ENCODE results near the gene NDC1. TPM values are rescaled to one million over a fixed set of nuclear protein-coding genes. Genes with fewer than 3 reads are reported as not detected.

The NDC1 gene
- total RNA-seq, 2 donors from 2014 or later: 32.4 to 38.7 TPM

DNA sequence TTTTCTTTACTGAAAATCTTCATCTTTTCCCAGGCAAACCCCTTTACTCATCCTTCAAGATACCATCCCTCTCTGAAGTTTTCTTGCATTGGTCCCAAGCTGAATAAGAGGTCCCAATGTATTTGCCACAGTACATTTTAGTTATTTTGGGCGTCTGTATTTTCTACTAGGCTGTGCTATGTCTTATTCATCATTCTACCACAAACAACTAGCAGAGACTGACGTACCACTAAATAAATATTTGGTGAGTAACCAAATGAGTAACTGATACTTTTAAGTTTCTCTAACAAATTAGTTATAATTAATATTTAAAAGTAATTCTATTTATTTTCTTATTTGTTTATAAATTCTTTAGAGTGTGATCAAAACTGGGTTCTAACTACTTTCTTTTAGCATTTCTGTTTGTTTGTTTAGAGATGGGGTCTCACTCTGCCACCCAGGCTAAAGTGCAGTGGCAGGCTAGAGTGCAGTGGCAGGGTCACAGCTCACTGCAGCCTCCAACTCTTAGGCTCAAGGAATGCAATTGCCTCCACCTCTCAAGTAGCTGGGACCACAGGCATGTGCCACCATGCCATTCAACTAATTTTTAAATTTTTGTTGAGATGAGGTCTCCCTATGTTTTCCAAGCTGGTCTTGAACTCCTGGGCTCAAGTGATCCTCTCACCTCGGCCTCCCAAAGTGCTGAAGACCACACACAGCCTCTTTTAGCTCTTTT lies 33.1 kb downstream of the NDC1 start:
- Mint-ChIP-seq H3K27ac (no peak overlapping the region), H3K27me3 (ENCODE audit: insufficient read depth) (no peaks in the 10 kb centered on the region), H3K9me3 (no peaks in the 10 kb centered on the region), H3K4me1 (no peaks in the 10 kb centered on the region), H3K36me3 (ENCODE audit: low read depth) (peaks cover 64% of the 10 kb centered on the region), H3K4me3 (no peak overlapping the region)
- 89 to 93% methylated on average over 1 to 2 of the region's 3 CpGs for WGBS, 2 experiments (ENCODE audit: insufficient coverage in 1 of 2, insufficient read length in 1 of 2)
- H3K36me3 ChIP-seq (ENCODE audit: control insufficient read depth, insufficient read depth, low read length): peaks cover 77% of the 10 kb centered on the region
- H3K27me3 ChIP-seq (ENCODE audit: control insufficient read depth, insufficient read depth, low read length, poor library complexity, severe bottlenecking): no peaks in the 10 kb centered on the region
- no peak overlapping the region for H3K4me3 ChIP-seq (ENCODE audit: low read length)
- H3K27ac ChIP-seq (ENCODE audit: low read depth, low read length): no peak overlapping the region
- TF ChIP-seq, protein P1, sequence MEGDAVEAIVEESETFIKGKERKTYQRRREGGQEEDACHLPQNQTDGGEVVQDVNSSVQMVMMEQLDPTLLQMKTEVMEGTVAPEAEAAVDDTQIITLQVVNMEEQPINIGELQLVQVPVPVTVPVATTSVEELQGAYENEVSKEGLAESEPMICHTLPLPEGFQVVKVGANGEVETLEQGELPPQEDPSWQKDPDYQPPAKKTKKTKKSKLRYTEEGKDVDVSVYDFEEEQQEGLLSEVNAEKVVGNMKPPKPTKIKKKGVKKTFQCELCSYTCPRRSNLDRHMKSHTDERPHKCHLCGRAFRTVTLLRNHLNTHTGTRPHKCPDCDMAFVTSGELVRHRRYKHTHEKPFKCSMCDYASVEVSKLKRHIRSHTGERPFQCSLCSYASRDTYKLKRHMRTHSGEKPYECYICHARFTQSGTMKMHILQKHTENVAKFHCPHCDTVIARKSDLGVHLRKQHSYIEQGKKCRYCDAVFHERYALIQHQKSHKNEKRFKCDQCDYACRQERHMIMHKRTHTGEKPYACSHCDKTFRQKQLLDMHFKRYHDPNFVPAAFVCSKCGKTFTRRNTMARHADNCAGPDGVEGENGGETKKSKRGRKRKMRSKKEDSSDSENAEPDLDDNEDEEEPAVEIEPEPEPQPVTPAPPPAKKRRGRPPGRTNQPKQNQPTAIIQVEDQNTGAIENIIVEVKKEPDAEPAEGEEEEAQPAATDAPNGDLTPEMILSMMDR (conservative IDR thresholded peaks at IDR 0.05): no peak
- no peaks in the 10 kb centered on the region for H3K9me3 ChIP-seq (ENCODE audit: control insufficient read depth, low read length)
- H3K9ac ChIP-seq (ENCODE audit: extremely low read depth, low read length, poor library complexity, severe bottlenecking): no peak overlapping the region
- no peak for DNase-seq
- no peaks in the 10 kb centered on the region for H3K4me1 ChIP-seq (ENCODE audit: control insufficient read depth, insufficient read depth, low read length)

DNA sequence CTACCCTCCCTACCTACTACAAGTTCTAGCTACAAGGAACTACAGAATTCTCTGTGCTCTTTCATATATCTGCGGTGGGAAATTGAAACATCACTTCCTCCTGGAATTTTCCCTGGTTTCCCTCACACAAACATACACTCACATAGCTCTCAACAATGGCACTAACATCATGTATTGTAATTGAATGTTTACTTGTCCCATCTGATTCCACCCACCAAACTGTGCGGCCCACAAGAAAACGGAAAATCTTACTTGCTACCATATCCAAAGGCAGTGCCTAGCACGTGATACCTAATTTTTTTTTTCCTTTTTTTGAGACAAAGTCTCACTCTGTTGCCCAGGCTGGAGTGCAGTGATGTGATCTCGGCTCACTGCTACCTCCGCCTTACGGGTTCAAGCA lies 33.9 kb downstream of the NDC1 start:
- H3K9me3 Mint-ChIP-seq: no peaks in the 10 kb centered on the region
- no peak overlapping the region for H3K4me3 Mint-ChIP-seq
- WGBS, 2 experiments (ENCODE audit: insufficient coverage in 1 of 2, insufficient read length in 1 of 2): 92 to 98% methylated on average over 7 of the region's 7 CpGs
- H3K4me1 ChIP-seq (ENCODE audit: control insufficient read depth, insufficient read depth, low read length): no peaks in the 10 kb centered on the region
- H3K9me3 ChIP-seq (ENCODE audit: control insufficient read depth, low read length): no peaks in the 10 kb centered on the region
- no peaks in the 10 kb centered on the region for H3K4me1 Mint-ChIP-seq
- no peaks in the 10 kb centered on the region for H3K27me3 ChIP-seq (ENCODE audit: control insufficient read depth, insufficient read depth, low read length, poor library complexity, severe bottlenecking)
- no peak overlapping the region for H3K27ac ChIP-seq (ENCODE audit: low read depth, low read length)
- no peak overlapping the region for H3K9ac ChIP-seq (ENCODE audit: extremely low read depth, low read length, poor library complexity, severe bottlenecking)
- no peak overlapping the region for H3K4me3 ChIP-seq (ENCODE audit: low read length)
- no peak overlapping the region for H3K27ac Mint-ChIP-seq
- peaks cover 80% of the 10 kb centered on the region for H3K36me3 ChIP-seq (ENCODE audit: control insufficient read depth, insufficient read depth, low read length)
- no peaks in the 10 kb centered on the region for H3K27me3 Mint-ChIP-seq (ENCODE audit: insufficient read depth)
- DNase-seq: no peak
- TF ChIP-seq, protein P1 (conservative IDR thresholded peaks at IDR 0.05): no peak
- peaks cover 69% of the 10 kb centered on the region for H3K36me3 Mint-ChIP-seq (ENCODE audit: low read depth)

DNA sequence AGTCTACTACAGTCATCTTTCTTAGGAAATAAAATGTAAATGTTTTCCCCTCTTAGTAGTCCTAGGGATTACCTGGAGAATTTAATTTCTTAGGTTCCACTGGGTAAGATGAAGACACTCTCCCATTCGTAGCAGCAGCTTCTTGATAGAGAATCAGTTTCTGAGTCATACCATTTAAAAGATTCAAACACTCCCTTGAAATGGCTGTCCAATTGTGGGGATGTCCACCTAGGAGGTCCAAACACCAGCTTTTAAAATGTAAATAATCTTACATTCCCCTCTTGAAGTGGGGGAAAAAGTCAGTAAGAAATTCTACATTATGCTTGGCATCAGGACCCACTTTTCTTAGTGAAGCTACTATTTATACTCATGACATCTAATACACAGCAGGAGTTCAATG lies 37.5 kb downstream of the NDC1 start:
- TF ChIP-seq, protein P1 (conservative IDR thresholded peaks at IDR 0.05): no peak
- H3K4me3 ChIP-seq (ENCODE audit: low read length): no peak overlapping the region
- WGBS, 2 experiments (ENCODE audit: insufficient coverage in 1 of 2, insufficient read length in 1 of 2): 93 to 100% methylated on average over 1 of the region's 1 CpG
- H3K36me3 ChIP-seq (ENCODE audit: control insufficient read depth, insufficient read depth, low read length): peaks cover 82% of the 10 kb centered on the region
- no peak overlapping the region for H3K4me3 Mint-ChIP-seq
- H3K9me3 Mint-ChIP-seq: no peaks in the 10 kb centered on the region
- H3K9me3 ChIP-seq (ENCODE audit: control insufficient read depth, low read length): no peaks in the 10 kb centered on the region
- no peaks in the 10 kb centered on the region for H3K4me1 ChIP-seq (ENCODE audit: control insufficient read depth, insufficient read depth, low read length)
- no peaks in the 10 kb centered on the region for H3K27me3 Mint-ChIP-seq (ENCODE audit: insufficient read depth)
- H3K27ac Mint-ChIP-seq: no peak overlapping the region
- no peak for DNase-seq
- H3K4me1 Mint-ChIP-seq: no peaks in the 10 kb centered on the region
- H3K27me3 ChIP-seq (ENCODE audit: control insufficient read depth, insufficient read depth, low read length, poor library complexity, severe bottlenecking): no peaks in the 10 kb centered on the region
- H3K27ac ChIP-seq (ENCODE audit: low read depth, low read length): no peak overlapping the region
- H3K9ac ChIP-seq (ENCODE audit: extremely low read depth, low read length, poor library complexity, severe bottlenecking): no peak overlapping the region
- H3K36me3 Mint-ChIP-seq (ENCODE audit: low read depth): peaks cover 69% of the 10 kb centered on the region

Data from endodermal cell (in vitro differentiated cells).